ENCODE results near the gene TARS1. TPM values are rescaled to one million over a fixed set of nuclear protein-coding genes. Genes with fewer than 3 reads are reported as not detected.
A peak's percentile ranks its signal among the peaks of the same experiment; 100 is the strongest.

TARS1 gene
- total RNA-seq, 1 experiment from 2014 or later = 584 TPM

DNA sequence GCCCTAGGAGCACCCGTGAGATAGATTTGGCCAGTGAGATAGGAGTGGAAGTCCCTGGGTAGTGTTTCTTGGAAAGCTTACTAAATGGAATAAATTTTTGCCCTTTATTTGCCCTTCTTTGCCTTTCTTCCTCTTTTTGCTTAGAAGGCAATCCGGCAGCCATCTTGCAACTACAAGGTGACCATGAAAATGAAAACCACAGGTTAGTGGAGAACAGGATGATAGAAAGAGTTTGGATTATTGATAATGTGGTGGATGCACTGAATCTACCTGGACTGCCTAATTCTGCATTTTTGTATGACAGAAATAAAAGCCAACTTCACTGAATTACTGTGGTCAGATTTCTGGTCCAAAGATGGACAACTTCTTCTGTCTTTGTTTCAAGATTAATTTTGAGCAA, 33.2 kb downstream of the TARS1 start:
- POLR2A ChIA-PET (ENCODE audit: unreplicated experiment) = no interaction called here
- intact Hi-C loops (cut with micrococcal nuclease; ENCODE audit: unreplicated experiment) = no loop called here
- CTCF ChIA-PET = no interaction called here

DNA sequence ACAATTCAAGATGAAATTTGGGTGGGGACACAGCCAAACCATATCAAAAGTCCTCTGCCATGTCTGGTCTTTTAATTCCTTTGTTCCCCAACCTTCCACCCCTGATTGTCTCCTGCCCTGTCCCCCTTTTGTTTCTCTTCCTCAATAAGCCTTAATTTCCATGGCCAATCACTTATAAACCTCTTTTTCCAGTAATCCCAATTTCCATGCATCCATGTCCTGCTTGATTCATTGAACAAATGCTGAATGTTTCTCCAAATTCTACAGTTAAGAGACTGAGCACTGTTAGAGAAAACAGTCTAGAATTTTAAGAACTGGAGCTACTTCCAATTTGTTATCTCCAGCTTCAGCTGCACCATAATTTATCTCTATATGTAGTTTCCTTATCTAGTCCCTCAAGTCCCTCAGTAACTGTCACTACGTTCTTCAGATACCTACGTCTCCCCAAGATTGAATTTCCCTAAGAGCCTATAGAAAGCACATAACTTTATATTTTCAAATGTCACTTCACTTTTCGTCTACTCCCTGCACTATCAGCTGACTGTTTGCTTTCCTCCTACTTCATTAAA, 34.2 kb downstream of the TARS1 start:
- Histone ChIP-seq H3K36me3 (ENCODE audit: low read depth) (peaks cover 42% of the 10 kb centered on the region), H3K9me2 (ENCODE audit: insufficient read depth) (no peaks in the 10 kb centered on the region), H3K79me2 (ENCODE audit: low read depth) (no peaks in the 10 kb centered on the region), H3F3A (ENCODE audit: insufficient read depth, low read depth) (peaks cover 16% of the 10 kb centered on the region), H3K27ac (no peak overlapping the region), H2AFZ (no peak overlapping the region), H4K20me1 (ENCODE audit: insufficient read depth) (no peaks in the 10 kb centered on the region; the same call in 1 of the 2 replicates), H3K4me3 (no peak overlapping the region), H3K9me3 (ENCODE audit: insufficient read depth, low read depth) (no peaks in the 10 kb centered on the region; the same call in 1 of the 2 replicates), H3K4me1 (replicated peaks; ENCODE audit: insufficient read depth) (no peaks in the 10 kb centered on the region), H3K27me3 (ENCODE audit: insufficient read depth, low read depth) (no peaks in the 10 kb centered on the region), H3K4me2 (no peak overlapping the region)
- no peak for DNase-seq
- no peak for TF ChIP-seq EZH2 (IDR thresholded peaks at IDR 0.05; ENCODE audit: low read depth)
- TF ChIP-seq, protein P1, sequence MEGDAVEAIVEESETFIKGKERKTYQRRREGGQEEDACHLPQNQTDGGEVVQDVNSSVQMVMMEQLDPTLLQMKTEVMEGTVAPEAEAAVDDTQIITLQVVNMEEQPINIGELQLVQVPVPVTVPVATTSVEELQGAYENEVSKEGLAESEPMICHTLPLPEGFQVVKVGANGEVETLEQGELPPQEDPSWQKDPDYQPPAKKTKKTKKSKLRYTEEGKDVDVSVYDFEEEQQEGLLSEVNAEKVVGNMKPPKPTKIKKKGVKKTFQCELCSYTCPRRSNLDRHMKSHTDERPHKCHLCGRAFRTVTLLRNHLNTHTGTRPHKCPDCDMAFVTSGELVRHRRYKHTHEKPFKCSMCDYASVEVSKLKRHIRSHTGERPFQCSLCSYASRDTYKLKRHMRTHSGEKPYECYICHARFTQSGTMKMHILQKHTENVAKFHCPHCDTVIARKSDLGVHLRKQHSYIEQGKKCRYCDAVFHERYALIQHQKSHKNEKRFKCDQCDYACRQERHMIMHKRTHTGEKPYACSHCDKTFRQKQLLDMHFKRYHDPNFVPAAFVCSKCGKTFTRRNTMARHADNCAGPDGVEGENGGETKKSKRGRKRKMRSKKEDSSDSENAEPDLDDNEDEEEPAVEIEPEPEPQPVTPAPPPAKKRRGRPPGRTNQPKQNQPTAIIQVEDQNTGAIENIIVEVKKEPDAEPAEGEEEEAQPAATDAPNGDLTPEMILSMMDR (conservative IDR thresholded peaks at IDR 0.05) = no peak
- intact Hi-C loops (cut with micrococcal nuclease; ENCODE audit: unreplicated experiment) = no loop called here
- no TSS peak for BruUV-seq (replicated peaks)
- ChIA-PET POLR2A (ENCODE audit: unreplicated experiment) (interaction anchor here (0.6 kb wide), 1 partner anchor 48 kb away, joined by 4 read pairs; no protein-coding TSS in a partner anchor), CTCF (no interaction called here)

More for the DNA sequence above, 33.2 kb downstream of the TARS1 start:
- no peaks in the 10 kb centered on the region; the same call in 1 of the 2 replicates for H3K9me3 ChIP-seq (ENCODE audit: insufficient read depth, low read depth)
- H3K4me1 ChIP-seq (replicated peaks; ENCODE audit: insufficient read depth) = no peaks in the 10 kb centered on the region
- no peak overlapping the region for H2AFZ ChIP-seq
- no peak overlapping the region for H3K4me3 ChIP-seq
- peaks cover 50% of the 10 kb centered on the region for H3K36me3 ChIP-seq (ENCODE audit: low read depth)
- no TSS peak for BruUV-seq (replicated peaks)
- no peaks in the 10 kb centered on the region for H3K9me2 ChIP-seq (ENCODE audit: insufficient read depth)
- no peak overlapping the region for H3K27ac ChIP-seq
- H3F3A ChIP-seq (ENCODE audit: insufficient read depth, low read depth) = peaks cover 25% of the 10 kb centered on the region
- TF ChIP-seq, protein P1 (conservative IDR thresholded peaks at IDR 0.05) = no peak
- no peak for TF ChIP-seq EZH2 (IDR thresholded peaks at IDR 0.05; ENCODE audit: low read depth)
- DNase-seq = no peak
- H3K4me2 ChIP-seq = no peak overlapping the region
- no peaks in the 10 kb centered on the region for H3K27me3 ChIP-seq (ENCODE audit: insufficient read depth, low read depth)
- peaks cover 4% of the 10 kb centered on the region; the same call in 1 of the 2 replicates for H4K20me1 ChIP-seq (ENCODE audit: insufficient read depth)
- no peaks in the 10 kb centered on the region for H3K79me2 ChIP-seq (ENCODE audit: low read depth)

DNA sequence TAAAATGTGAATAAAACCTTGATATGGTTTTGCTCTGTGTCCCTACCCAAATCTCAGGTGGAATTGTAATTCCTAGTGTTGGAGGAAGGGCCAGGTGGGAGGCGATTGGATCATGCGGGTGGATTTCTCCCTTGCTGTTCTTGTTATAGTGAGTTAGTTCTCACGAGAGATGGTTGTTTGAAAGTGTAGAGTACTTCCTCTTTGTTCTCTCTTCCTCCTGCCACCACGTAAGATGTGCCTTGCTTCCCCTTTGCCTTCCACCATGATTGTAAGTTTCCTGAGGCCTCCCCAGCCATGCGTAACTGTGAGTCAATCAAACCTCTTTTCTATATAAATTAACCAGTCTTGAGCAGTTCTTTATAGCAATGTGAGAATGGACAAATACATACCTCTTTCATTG, 34.9 kb downstream of the TARS1 start:
- TF ChIP-seq, protein P1 (conservative IDR thresholded peaks at IDR 0.05) = no peak
- TF ChIP-seq EZH2 (IDR thresholded peaks at IDR 0.05; ENCODE audit: low read depth) = no peak
- Histone ChIP-seq H3K4me3 (no peak overlapping the region), H4K20me1 (ENCODE audit: insufficient read depth) (no peaks in the 10 kb centered on the region), H3K27me3 (ENCODE audit: insufficient read depth, low read depth) (no peaks in the 10 kb centered on the region), H2AFZ (no peak overlapping the region), H3K9me2 (ENCODE audit: insufficient read depth) (no peaks in the 10 kb centered on the region), H3K4me1 (replicated peaks; ENCODE audit: insufficient read depth) (no peaks in the 10 kb centered on the region), H3K36me3 (ENCODE audit: low read depth) (peaks cover 36% of the 10 kb centered on the region), H3K79me2 (ENCODE audit: low read depth) (no peaks in the 10 kb centered on the region), H3K9me3 (ENCODE audit: insufficient read depth, low read depth) (no peaks in the 10 kb centered on the region; the same call in 1 of the 2 replicates), H3K4me2 (no peak overlapping the region), H3K27ac (no peak overlapping the region), H3F3A (ENCODE audit: insufficient read depth, low read depth) (peaks cover 11% of the 10 kb centered on the region)
- BruUV-seq (replicated peaks) = TSS peak; percentile 1
- CTCF ChIA-PET = no interaction called here
- DNase-seq = no peak
- POLR2A ChIA-PET (ENCODE audit: unreplicated experiment) = interaction anchor here (0.6 kb wide), 1 partner anchor 47 kb away, joined by 4 read pairs; no protein-coding TSS in a partner anchor
- intact Hi-C loops (cut with micrococcal nuclease; ENCODE audit: unreplicated experiment) = no loop called here

Data from PC-9 (cell line).